K562 (cell line): ENCODE results near the gene CRYBB2. TPM values are rescaled to one million over a fixed set of nuclear protein-coding genes. Genes with fewer than 3 reads are reported as not detected.

Experiments used
- ATAC-seq: fragments of 200-7000 bp; cut with Tn5 transposase; 3 replicates; pipeline ENCODE4 v1.9.1; 2020; ENCODE audit warnings: moderate library complexity
- BruUV-seq: library from RNA; stranded (reverse); fragments of 400-500 nt; replicated peaks from 2 replicates; lab custom pipeline; 2021; lab: Mats Ljungman, UMichigan
- CTCF ChIA-PET: fragments of 300-600 bp; formaldehyde crosslinking; extraction: SDS; loops from one replicate; lab custom pipeline; 2021; ENCODE audit warnings: low intra/inter-chr PET ratio; lab: Yijun Ruan, JAX
- POLR2A ChIA-PET: fragments of 300-600, 350-650 bp; sonication (Branson Sonifier 250); formaldehyde crosslinking; extraction: SDS; loops from one replicate; lab custom pipeline; 2021; ENCODE audit warnings: antibody characterized with exemption, inconsistent platforms; lab: Yijun Ruan, JAX
- DNase-seq, 4 experiments: peaks; one replicate each; pipeline versions ENCODE4 v3.0.0 to v3.0.0-alpha.2; 2011 to 2018; ENCODE audit warnings: low spot score in 3 of 4, mixed read lengths in 3 of 4; ENCODE audit errors: extremely low read depth in 1 of 4
- FAIRE-seq: peaks from 2 replicates; lab custom pipeline; 2011; peaks lifted over from hg19 to GRCh38; lab: Jason Lieb, UNC
- H2AFZ ChIP-seq: 2 replicates; pipeline ENCODE4 v1.6.0; 2011; ENCODE audit warnings: low read depth, low read length, control low read depth, inconsistent platforms
- H3K27ac ChIP-seq: fragments of 200-600 bp; 3 replicates; pipeline ENCODE4 v1.8.0; 2011; ENCODE audit warnings: low read depth, mild to moderate bottlenecking, control low read depth, inconsistent platforms, low read length, moderate library complexity, mixed read lengths; ENCODE audit errors: extremely low read depth
- H3K27me3 ChIP-seq, 2 experiments: fragments of 300-600 bp in 1 of 2; 2 replicates in 1 of 2; 3 replicates in 1 of 2; pipeline versions ENCODE4 v1.6.0 to v1.8.0; 2011; ENCODE audit warnings: inconsistent platforms in 2 of 2, low read length in 2 of 2, mild to moderate bottlenecking in 1 of 2, mixed read lengths in 1 of 2, moderate library complexity in 1 of 2; ENCODE audit not compliant: control insufficient read depth in 2 of 2, insufficient read depth in 2 of 2
- H3K36me3 ChIP-seq: fragments of 300-600 bp; 3 replicates; pipeline ENCODE4 v1.8.0; 2011; ENCODE audit warnings: mild to moderate bottlenecking, low read length, inconsistent platforms; ENCODE audit not compliant: control insufficient read depth, insufficient read depth
- H3K4me1 ChIP-seq, 2 experiments: fragments of 200-600 bp in 1 of 2; replicated peaks in 1 of 2; 2 replicates in 1 of 2; 3 replicates in 1 of 2; pipeline versions ENCODE4 v1.5.1 to v1.8.0; 2011; ENCODE audit warnings: inconsistent platforms in 2 of 2, low read length in 2 of 2, mild to moderate bottlenecking in 1 of 2, mixed read lengths in 1 of 2, moderate library complexity in 1 of 2; ENCODE audit not compliant: control insufficient read depth in 2 of 2, insufficient read depth in 2 of 2
- H3K4me2 ChIP-seq: 2 replicates; pipeline ENCODE4 v1.6.1; 2011; ENCODE audit warnings: low read length, control low read depth, inconsistent platforms, mixed read lengths; ENCODE audit not compliant: insufficient read depth
- H3K4me3 ChIP-seq: fragments of 200-600 bp; sonication (generic), shearing (Covaris generic); 2 replicates; pipeline ENCODE4 v1.5.1; 2016; ENCODE audit warnings: control low read depth, inconsistent platforms
- H3K79me2 ChIP-seq: fragments of 200-600 bp; 3 replicates; pipeline ENCODE4 v1.8.0; 2011; ENCODE audit warnings: low read length, inconsistent platforms; ENCODE audit not compliant: control insufficient read depth, insufficient read depth
- H3K9ac ChIP-seq, 2 experiments: 2 replicates each; pipeline versions ENCODE4 v1.6.0 to v1.6.1; 2011; ENCODE audit warnings: low read depth in 2 of 2, low read length in 2 of 2, control low read depth in 1 of 2, inconsistent platforms in 1 of 2, mild to moderate bottlenecking in 1 of 2, mixed read lengths in 1 of 2; ENCODE audit not compliant: insufficient read depth in 1 of 2
- H3K9me1 ChIP-seq: one replicate; pipeline ENCODE4 v1.6.0; 2011; ENCODE audit warnings: inconsistent platforms, mild to moderate bottlenecking, low read length, moderate library complexity; ENCODE audit not compliant: control insufficient read depth, insufficient read depth
- H3K9me3 ChIP-seq: replicated peaks from 2 replicates; pipeline ENCODE4 v1.5.1; 2011; ENCODE audit warnings: low read depth, low read length, inconsistent platforms; ENCODE audit not compliant: control insufficient read depth, insufficient read depth
- H4K20me1 ChIP-seq: replicated peaks from 2 replicates; pipeline ENCODE4 v1.6.1; 2011; ENCODE audit warnings: low read length, inconsistent platforms, mixed read lengths; ENCODE audit not compliant: control insufficient read depth, insufficient read depth
- CLOCK ChIP-seq: fragments of 250-450 bp; sonication (Bioruptor Pico); IDR thresholded peaks from 2 replicates; pipeline ENCODE4 v1.4.0; 2020; ENCODE audit warnings: mild to moderate bottlenecking, moderate library complexity, borderline replicate concordance
- FOXA3 ChIP-seq, 2 experiments: fragments of 450-650 bp in 1 of 2; sonication (generic) in 1 of 2; formaldehyde crosslinking; IDR thresholded peaks in 1 of 2; conservative IDR thresholded peaks in 1 of 2; 2 replicates each; pipeline versions ENCODE4 v1.4.0 to v1.8.0; 2020 to 2022; ENCODE audit warnings: mild to moderate bottlenecking in 2 of 2, missing genetic modification reagents in 1 of 2
- HNRNPK ChIP-seq: fragments of 200-400 bp; formaldehyde crosslinking; IDR thresholded peaks from one replicate; pipeline ENCODE4 v1.6.1; 2018; ENCODE audit warnings: mild to moderate bottlenecking, low read depth, low read length; ENCODE audit not compliant: poor library complexity, severe bottlenecking
- HNRNPL ChIP-seq: fragments of 200-400 bp; formaldehyde crosslinking; IDR thresholded peaks from 2 replicates; pipeline ENCODE4 v1.6.1; 2017; ENCODE audit warnings: low read depth, mild to moderate bottlenecking, low read length
- MYNN ChIP-seq, 2 experiments: sonication (generic); formaldehyde crosslinking in 1 of 2; IDR thresholded peaks; 2 replicates each; pipeline versions ENCODE4 v1.5.0 to v1.6.1; 2016 to 2020; ENCODE audit warnings: antibody characterized with exemption in 1 of 2, missing genetic modification reagents in 1 of 2
- NR1H2 ChIP-seq: sonication (generic); formaldehyde crosslinking; IDR thresholded peaks from 2 replicates; pipeline ENCODE4 v1.4.0; 2020; ENCODE audit warnings: mild to moderate bottlenecking, missing genetic modification reagents
- OTX1 ChIP-seq: fragments of 450-650 bp; formaldehyde crosslinking; IDR thresholded peaks from 2 replicates; pipeline ENCODE4 v1.4.0; 2022; ENCODE audit warnings: mild to moderate bottlenecking
- SREBF1 ChIP-seq: fragments of 150-350 bp; IDR thresholded peaks from 2 replicates; pipeline ENCODE4 v1.6.1; 2014; ENCODE audit warnings: antibody characterized with exemption, low read depth, low read length, borderline replicate concordance
- WGBS: fragments of 100-300 bp; shearing (Covaris generic); methylation state at CpG from one replicate; pipeline ENCODE4 v1.1.6; 2016; ENCODE audit warnings: low coverage, mixed read lengths; ENCODE audit not compliant: insufficient coverage; ENCODE audit errors: missing lambda C conversion rate; 5-methylcytosine and 5-hydroxymethylcytosine counted together
- in situ Hi-C: fragments of 300-500 bp; cut with MboI; formaldehyde crosslinking; loops from 4 replicates; pipeline ENCODE4 v1.15.0; 2018; ENCODE audit warnings: inconsistent platforms, mixed read lengths
- intact Hi-C: fragments of 100-400 bp; cut with micrococcal nuclease; formaldehyde crosslinking; loops from 2 replicates; pipeline ENCODE4 v1.14.2; 2022
- polyA plus RNA-seq, 8 experiments: library from polyadenylated mRNA; depleted of rRNA in 4 of 8; stranded (reverse) in 5 of 8; unstranded in 3 of 8; fragments of >200 nt; fragmentation: Nextera tagmentation in 2 of 8; fragmentation: Illumina TruSeq in 1 of 8; extraction: Ambion mirVana in 2 of 8; extraction: Trizol in 1 of 8; gene quantifications; 2 replicates each; pipeline versions ENCODE4 v1.2.1 to v1.2.3, GENCODE V29; 2011 to 2014; ENCODE audit warnings: inconsistent platforms in 1 of 8, missing spikeins in 1 of 8
- total RNA-seq, 7 experiments: library from RNA; depleted of rRNA in 6 of 7; stranded (reverse); fragments of >200 nt in 6 of 7; fragmentation: Illumina TruSeq in 2 of 7; extraction: Trizol in 2 of 7; gene quantifications; 2 replicates each; pipeline versions ENCODE4 v1.2.1 to v1.2.3, GENCODE V29; 2011 to 2021; ENCODE audit warnings: low replicate concordance in 1 of 7

Gene CRYBB2
- total and polyA plus RNA-seq, 9 of the 15 experiments (the other 6 are each of a cell fraction or from before 2014, with no cell fraction given) = not detected

GRCh38 chr22:25192406-25192805 lies 27.0 kb upstream of the CRYBB2 start:
- no peak for FAIRE-seq
- WGBS = 0% methylated on average over 3 of the region's 12 CpGs
- CTCF ChIA-PET = no interaction called here

More at GRCh38 chr22:25192406-25192805, 27.0 kb upstream of the CRYBB2 start:
- TF ChIP-seq NR1H2 (no peak), FOXA3 (CRISPR knock-in tag; conservative IDR thresholded peaks at IDR 0.05 in 1 of 2, IDR thresholded peaks at IDR 0.05 in 1 of 2) (no peak), CLOCK (CRISPR knock-in tag) (no peak), HNRNPK (no peak), MYNN (IDR thresholded peaks at IDR 0.05) (no peak), MYNN (CRISPR knock-in tag; IDR thresholded peaks at IDR 0.05) (no peak), OTX1 (CRISPR knock-in tag) (no peak), HNRNPL (no peak), SREBF1 (no peak)
- H2AFZ ChIP-seq = no peak overlapping the region
- H3K9me3 ChIP-seq = no peaks in the 10 kb centered on the region
- ATAC-seq (no peak), DNase-seq (no peak)
- H3K4me2 ChIP-seq = no peak overlapping the region
- H3K4me1 ChIP-seq = no peaks in the 10 kb centered on the region
- in situ Hi-C loops (no loop called here), intact Hi-C loops (no loop called here)
- H3K79me2 ChIP-seq = no peaks in the 10 kb centered on the region
- H3K9ac ChIP-seq = no peak overlapping the region
- H3K9me1 ChIP-seq = no peaks in the 10 kb centered on the region
- H3K4me3 ChIP-seq = no peak overlapping the region
- POLR2A ChIA-PET = no interaction called here
- peaks cover 0 to 2% of the 10 kb centered on the region in 2 experiments; a peak in 1 of 5 replicates for H3K27me3 ChIP-seq
- no peak overlapping the region for H3K27ac ChIP-seq
- H4K20me1 ChIP-seq = no peaks in the 10 kb centered on the region; the same call in 1 of the 2 replicates
- no TSS peak for BruUV-seq
- no peaks in the 10 kb centered on the region for H3K36me3 ChIP-seq
